Neural cell (in vitro differentiated cells): ENCODE results near the gene PTH1R. TPM values are rescaled to one million over a fixed set of nuclear protein-coding genes. Genes with fewer than 3 reads are reported as not detected.

ENCODE experiments used
- H2AFZ ChIP-seq: fragments of 200-600, 300-800 bp; sonication (generic), shearing (Covaris generic); 2 replicates; pipeline ENCODE4 v1.6.0; 2014; ENCODE audit warnings: low read depth, mild to moderate bottlenecking, antibody characterized with exemption, low read length, moderate library complexity
- H3F3A ChIP-seq: fragments of 200-600 bp; shearing (Covaris generic); 2 replicates; pipeline ENCODE4 v1.6.1; 2016; ENCODE audit warnings: mild to moderate bottlenecking, moderate library complexity, mixed read lengths, antibody characterized with exemption, low read length; ENCODE audit not compliant: insufficient read depth, poor library complexity, severe bottlenecking
- H3K27ac ChIP-seq: fragments of 200-600, 300-800 bp; sonication (generic), shearing (Covaris generic); 2 replicates; pipeline ENCODE4 v1.5.1; 2014; ENCODE audit warnings: mild to moderate bottlenecking, low read length, moderate library complexity
- H3K27me3 ChIP-seq: fragments of 300-800, 200-600 bp; sonication (generic), shearing (Covaris generic); 2 replicates; pipeline ENCODE4 v1.6.0; 2014; ENCODE audit warnings: mild to moderate bottlenecking, low read depth, low read length, moderate library complexity; ENCODE audit not compliant: insufficient read depth
- H3K36me3 ChIP-seq: fragments of 300-800, 200-600 bp; sonication (generic), shearing (Covaris generic); 2 replicates; pipeline ENCODE4 v1.5.1; 2014; ENCODE audit warnings: mild to moderate bottlenecking, antibody characterized with exemption, low read length, moderate library complexity; ENCODE audit not compliant: insufficient read depth
- H3K4me2 ChIP-seq: fragments of 300-800, 200-600 bp; sonication (generic), shearing (Covaris generic); 2 replicates; pipeline ENCODE4 v1.6.0; 2014; ENCODE audit warnings: mild to moderate bottlenecking, low read length
- H3K4me3 ChIP-seq: fragments of 300-800, 200-600 bp; sonication (generic), shearing (Covaris generic); 2 replicates; pipeline ENCODE4 v1.5.1; 2014; ENCODE audit warnings: mild to moderate bottlenecking, low read length, moderate library complexity
- H3K79me2 ChIP-seq: fragments of 200-600 bp; shearing (Covaris generic); replicated peaks from 2 replicates; pipeline ENCODE4 v1.6.0; 2014; ENCODE audit warnings: mild to moderate bottlenecking, low read length, moderate library complexity; ENCODE audit not compliant: insufficient read depth
- H3K9ac ChIP-seq: fragments of 300-800, 200-600 bp; sonication (generic), shearing (Covaris generic); 2 replicates; pipeline ENCODE4 v1.6.1; 2016; ENCODE audit warnings: mild to moderate bottlenecking, low read length, mixed read lengths
- H3K9me2 ChIP-seq: fragments of 200-600 bp; shearing (Covaris generic); 2 replicates; pipeline ENCODE4 v1.6.1; 2016; ENCODE audit warnings: mild to moderate bottlenecking, low read length, mixed read lengths; ENCODE audit not compliant: insufficient read depth
- H3K9me3 ChIP-seq: fragments of 200-600, 300-800 bp; sonication (generic), shearing (Covaris generic); 2 replicates; pipeline ENCODE4 v1.6.1; 2016; ENCODE audit warnings: mild to moderate bottlenecking, mixed run types, low read length, moderate library complexity, mixed read lengths
- H4K20me1 ChIP-seq: fragments of 200-600 bp; shearing (Covaris generic); 2 replicates; pipeline ENCODE4 v1.6.1; 2016; ENCODE audit warnings: mild to moderate bottlenecking, mixed run types; ENCODE audit not compliant: insufficient read depth
- CTCF ChIP-seq: fragments of 450-650 bp; IDR thresholded peaks from 2 replicates; pipeline ENCODE4 v1.5.1; 2014; ENCODE audit warnings: antibody characterized with exemption, mild to moderate bottlenecking, moderate library complexity; ENCODE audit not compliant: poor library complexity, severe bottlenecking
- EP300 ChIP-seq: fragments of 450-650 bp; conservative IDR thresholded peaks from 2 replicates; pipeline ENCODE4 v1.6.1; 2014; ENCODE audit warnings: antibody characterized with exemption, mild to moderate bottlenecking, moderate library complexity; ENCODE audit not compliant: poor library complexity, severe bottlenecking
- EZH2 ChIP-seq: fragments of 200-600, 300-800 bp; shearing (Covaris generic), sonication (generic); IDR thresholded peaks from 2 replicates; pipeline ENCODE4 v1.6.1; 2014; ENCODE audit warnings: antibody characterized with exemption, low read length, borderline replicate concordance, mild to moderate bottlenecking; ENCODE audit not compliant: insufficient read depth, poor library complexity, severe bottlenecking
- MXI1 ChIP-seq: fragments of 450-650 bp; conservative IDR thresholded peaks from 2 replicates; pipeline ENCODE4 v1.6.1; 2014; ENCODE audit warnings: antibody characterized with exemption, mild to moderate bottlenecking; ENCODE audit not compliant: poor library complexity, severe bottlenecking
- POLR2AphosphoS5 ChIP-seq: IDR thresholded peaks from 2 replicates; pipeline ENCODE4 v1.6.1; 2012
- RAD21 ChIP-seq: fragments of 450-650 bp; conservative IDR thresholded peaks from 2 replicates; pipeline ENCODE4 v1.6.1; 2014; ENCODE audit warnings: antibody characterized with exemption, mild to moderate bottlenecking, moderate library complexity
- SMC3 ChIP-seq: fragments of 450-650 bp; conservative IDR thresholded peaks from 2 replicates; pipeline ENCODE4 v1.6.1; 2014; ENCODE audit warnings: antibody characterized with exemption, mild to moderate bottlenecking, moderate library complexity; ENCODE audit not compliant: poor library complexity
- TAF1 ChIP-seq: IDR thresholded peaks from 2 replicates; pipeline ENCODE4 v1.6.1; 2012; ENCODE audit warnings: low read depth
- polyA plus RNA-seq: library from polyadenylated mRNA; depleted of rRNA; stranded (reverse); fragments of >200 nt; gene quantifications from 2 replicates; pipeline ENCODE4 v1.2.3, GENCODE V29; 2014
- TF ChIP-seq, protein P1 (sequence below): IDR thresholded peaks from 2 replicates; pipeline ENCODE4 v1.6.1; 2012; ENCODE audit warnings: borderline replicate concordance

The PTH1R gene
- polyA plus RNA-seq, 1 donor from 2014 or later = not detected

GRCh38 chr3:46861605-46862368, 15.7 kb upstream of the PTH1R start:
- H2AFZ ChIP-seq = no peak overlapping the region

GRCh38 chr3:46862369-46863025, 15.0 kb upstream of the PTH1R start:
- H3F3A ChIP-seq = no peaks in the 10 kb centered on the region
- H3K9me3 ChIP-seq = no peaks in the 10 kb centered on the region
- no peak overlapping the region for H3K4me3 ChIP-seq
- no peak overlapping the region for H3K4me2 ChIP-seq
- H3K9ac ChIP-seq = no peak overlapping the region
- no peak overlapping the region for H3K27ac ChIP-seq
- H2AFZ ChIP-seq = no peak overlapping the region
- TF ChIP-seq POLR2AphosphoS5 = no peak
- TF ChIP-seq, protein P1, sequence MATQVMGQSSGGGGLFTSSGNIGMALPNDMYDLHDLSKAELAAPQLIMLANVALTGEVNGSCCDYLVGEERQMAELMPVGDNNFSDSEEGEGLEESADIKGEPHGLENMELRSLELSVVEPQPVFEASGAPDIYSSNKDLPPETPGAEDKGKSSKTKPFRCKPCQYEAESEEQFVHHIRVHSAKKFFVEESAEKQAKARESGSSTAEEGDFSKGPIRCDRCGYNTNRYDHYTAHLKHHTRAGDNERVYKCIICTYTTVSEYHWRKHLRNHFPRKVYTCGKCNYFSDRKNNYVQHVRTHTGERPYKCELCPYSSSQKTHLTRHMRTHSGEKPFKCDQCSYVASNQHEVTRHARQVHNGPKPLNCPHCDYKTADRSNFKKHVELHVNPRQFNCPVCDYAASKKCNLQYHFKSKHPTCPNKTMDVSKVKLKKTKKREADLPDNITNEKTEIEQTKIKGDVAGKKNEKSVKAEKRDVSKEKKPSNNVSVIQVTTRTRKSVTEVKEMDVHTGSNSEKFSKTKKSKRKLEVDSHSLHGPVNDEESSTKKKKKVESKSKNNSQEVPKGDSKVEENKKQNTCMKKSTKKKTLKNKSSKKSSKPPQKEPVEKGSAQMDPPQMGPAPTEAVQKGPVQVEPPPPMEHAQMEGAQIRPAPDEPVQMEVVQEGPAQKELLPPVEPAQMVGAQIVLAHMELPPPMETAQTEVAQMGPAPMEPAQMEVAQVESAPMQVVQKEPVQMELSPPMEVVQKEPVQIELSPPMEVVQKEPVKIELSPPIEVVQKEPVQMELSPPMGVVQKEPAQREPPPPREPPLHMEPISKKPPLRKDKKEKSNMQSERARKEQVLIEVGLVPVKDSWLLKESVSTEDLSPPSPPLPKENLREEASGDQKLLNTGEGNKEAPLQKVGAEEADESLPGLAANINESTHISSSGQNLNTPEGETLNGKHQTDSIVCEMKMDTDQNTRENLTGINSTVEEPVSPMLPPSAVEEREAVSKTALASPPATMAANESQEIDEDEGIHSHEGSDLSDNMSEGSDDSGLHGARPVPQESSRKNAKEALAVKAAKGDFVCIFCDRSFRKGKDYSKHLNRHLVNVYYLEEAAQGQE = no peak
- no peak for TF ChIP-seq CTCF
- no peak for TF ChIP-seq MXI1
- H4K20me1 ChIP-seq = no peaks in the 10 kb centered on the region
- H3K79me2 ChIP-seq = no peaks in the 10 kb centered on the region
- no peaks in the 10 kb centered on the region for H3K36me3 ChIP-seq
- H3K9me2 ChIP-seq = no peaks in the 10 kb centered on the region
- no peaks in the 10 kb centered on the region for H3K27me3 ChIP-seq

More at GRCh38 chr3:46861605-46862368, 15.7 kb upstream of the PTH1R start:
- TF ChIP-seq, protein P1 = no peak
- TF ChIP-seq RAD21 (no peak), POLR2AphosphoS5 (no peak), TAF1 (no peak), EP300 (no peak), MXI1 (no peak), SMC3 (no peak), EZH2 (no peak), CTCF (no peak)
- no peaks in the 10 kb centered on the region for H3K79me2 ChIP-seq
- H3K4me3 ChIP-seq = no peak overlapping the region
- H3K36me3 ChIP-seq = no peaks in the 10 kb centered on the region
- no peak overlapping the region for H3K4me2 ChIP-seq
- no peaks in the 10 kb centered on the region for H3K9me3 ChIP-seq
- no peak overlapping the region for H3K9ac ChIP-seq
- H3F3A ChIP-seq = no peaks in the 10 kb centered on the region
- no peaks in the 10 kb centered on the region for H3K27me3 ChIP-seq
- no peaks in the 10 kb centered on the region for H3K9me2 ChIP-seq
- H3K27ac ChIP-seq = no peak overlapping the region
- H4K20me1 ChIP-seq = no peaks in the 10 kb centered on the region
